HG02642 (cell line): ENCODE measurements around the gene ACKR4.
"Not testable (repeated sequence)": the region's sequence is repeated elsewhere in the genome, so short reads cannot be mapped to it uniquely, and the experiment has no call there.

Experiments used
- ATAC-seq: cut with Tn5 transposase; IDR thresholded peaks from one replicate; pipeline ENCODE4 v1.9.1; 2021; ENCODE audit warnings: mild to moderate bottlenecking; ENCODE audit not compliant: unreplicated experiment, poor library complexity

The ACKR4 gene

GRCh38 chr3:132593241-132593946, 3.7 kb upstream of the ACKR4 start:
- no peak for ATAC-seq

GRCh38 chr3:132593947-132594323, 3.1 kb upstream of the ACKR4 start:
- ATAC-seq, result no peak

- ATAC-seq, result no peak
These were observed 2.6 kb upstream of the ACKR4 start for GRCh38 chr3:132594498-132594897.

GRCh38 chr3:132595014-132595413, 2.1 kb upstream of the ACKR4 start:
- ATAC-seq, result no peak

GRCh38 chr3:132596326-132596725, 744 bp upstream of the ACKR4 start:
- no peak for ATAC-seq

- no peak for ATAC-seq
These were observed 590 bp downstream of the ACKR4 start for GRCh38 chr3:132597660-132598059.

GRCh38 chr3:132598181-132598580, 1.1 kb downstream of the ACKR4 start:
- ATAC-seq, result no peak

- ATAC-seq, result not testable (repeated sequence)
These were observed 3.5 kb downstream of the ACKR4 start for GRCh38 chr3:132600614-132601013.

- no peak for ATAC-seq
These were observed 8.3 kb downstream of the ACKR4 start for GRCh38 chr3:132605374-132605792.

- no peak for ATAC-seq
These were observed 9.0 kb downstream of the ACKR4 start for GRCh38 chr3:132606085-132606484.

- ATAC-seq, result not testable (repeated sequence)
These were observed 9.6 kb downstream of the ACKR4 start for GRCh38 chr3:132606620-132607019.

GRCh38 chr3:132615301-132615700, 18.2 kb downstream of the ACKR4 start:
- not testable (repeated sequence) for ATAC-seq

- ATAC-seq, result no peak
These were observed 18.8 kb downstream of the ACKR4 start for GRCh38 chr3:132615881-132616280.

- no peak for ATAC-seq
These were observed 19.7 kb downstream of the ACKR4 start for GRCh38 chr3:132616780-132617179.

- ATAC-seq, result no peak
These were observed 25.1 kb downstream of the ACKR4 start for GRCh38 chr3:132622148-132622547.

GRCh38 chr3:132622761-132623160, 25.7 kb downstream of the ACKR4 start:
- ATAC-seq, result no peak

- ATAC-seq, result no peak
These were observed 26.6 kb downstream of the ACKR4 start for GRCh38 chr3:132623646-132624045.

- no peak for ATAC-seq
These were observed 27.7 kb downstream of the ACKR4 start for GRCh38 chr3:132624790-132625189.

GRCh38 chr3:132625613-132626012, 28.5 kb downstream of the ACKR4 start:
- ATAC-seq, result no peak

GRCh38 chr3:132626955-132627354, 29.9 kb downstream of the ACKR4 start:
- ATAC-seq, result no peak

GRCh38 chr3:132628157-132628556, 31.1 kb downstream of the ACKR4 start:
- ATAC-seq, result no peak

GRCh38 chr3:132629928-132630327, 32.9 kb downstream of the ACKR4 start:
- ATAC-seq, result no peak
